HG03342 (cell line): ENCODE results near the gene ACTR2.
A peak's percentile ranks its signal among the peaks of the same experiment; 100 is the strongest.
"Not testable (repeated sequence)": the region's sequence is repeated elsewhere in the genome, so short reads cannot be mapped to it uniquely, and the experiment has no call there.

Source experiments
- ATAC-seq: cut with Tn5 transposase; IDR thresholded peaks from one replicate; pipeline ENCODE4 v1.9.1; 2021; ENCODE audit warnings: mild to moderate bottlenecking, moderate library complexity; ENCODE audit not compliant: unreplicated experiment

ACTR2 gene

GRCh38 chr2:65228263-65228750 lies 676 bp downstream of the ACTR2 start:
- ATAC-seq = peak; percentile 46

GRCh38 chr2:65231121-65231520 lies 3.5 kb downstream of the ACTR2 start:
- ATAC-seq = no peak

DNA sequence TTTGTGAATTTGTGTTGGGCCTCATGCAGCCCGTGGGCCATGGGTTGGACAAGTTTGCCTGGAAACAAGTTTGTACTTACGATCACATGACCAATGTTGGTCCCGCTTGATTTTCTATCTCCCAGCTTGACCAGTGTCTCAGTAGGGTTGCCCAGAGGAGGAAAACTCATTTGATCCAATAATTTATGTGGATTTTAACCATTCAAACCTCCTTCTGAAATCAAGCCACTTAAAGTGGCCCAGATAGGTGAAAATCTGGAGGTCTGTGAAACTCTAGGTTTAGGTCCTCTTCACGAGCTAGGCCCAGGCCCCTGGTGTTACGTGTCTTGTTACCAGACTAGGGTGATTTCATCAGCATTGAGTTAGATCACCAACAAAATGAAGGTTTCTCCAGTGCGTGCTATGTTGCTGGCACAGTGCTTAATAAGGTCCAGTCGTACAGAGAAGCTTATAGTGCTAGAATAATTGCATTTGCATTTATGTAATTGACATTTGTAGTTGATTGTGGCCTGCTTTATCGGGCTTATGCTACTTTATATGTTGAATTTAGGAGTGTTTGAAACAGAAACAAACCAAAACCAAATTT lies 4.4 kb downstream of the ACTR2 start:
- no peak for ATAC-seq

GRCh38 chr2:65232636-65233035 lies 5.0 kb downstream of the ACTR2 start:
- no peak for ATAC-seq

- no peak for ATAC-seq
Observed at GRCh38 chr2:65240657-65241056, 13.0 kb downstream of the ACTR2 start.

DNA sequence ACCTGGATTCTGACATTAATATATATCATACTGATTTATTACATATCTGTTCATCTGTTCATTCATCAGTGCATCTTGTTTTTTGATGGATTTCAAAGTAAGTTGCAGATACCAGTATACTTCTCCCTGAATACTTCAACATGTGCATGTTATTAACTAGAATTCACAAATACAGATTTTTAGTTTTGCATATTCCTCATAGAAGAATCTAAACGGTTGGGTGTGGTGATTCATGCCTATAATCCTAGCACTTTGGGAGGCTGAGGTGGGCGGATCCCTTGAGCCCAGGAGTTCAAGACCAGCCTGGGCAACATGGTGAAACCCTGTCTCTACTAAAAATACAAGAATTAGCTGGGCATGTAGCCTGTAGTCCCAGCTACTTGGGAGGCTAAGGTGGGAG lies 16.8 kb downstream of the ACTR2 start:
- ATAC-seq = not testable (repeated sequence)

DNA sequence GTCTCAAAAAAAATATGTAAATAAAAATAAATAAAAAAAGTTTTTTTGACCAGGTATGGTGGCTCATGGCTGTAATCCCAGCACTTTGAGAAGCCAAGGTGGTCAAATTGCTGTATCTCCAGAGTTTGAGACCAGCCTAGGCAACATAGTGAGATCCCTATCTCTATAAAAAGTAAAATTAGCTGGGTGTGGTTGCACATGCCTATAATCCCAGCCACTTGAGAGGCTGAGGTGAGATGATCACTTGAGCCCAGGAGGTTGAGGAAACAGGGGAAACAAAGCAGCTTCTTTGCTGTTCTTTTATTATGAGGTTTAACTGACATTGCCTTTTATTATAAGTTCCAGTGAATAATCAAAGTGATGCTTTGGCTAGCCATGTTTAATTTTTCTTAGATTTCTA lies 25.0 kb downstream of the ACTR2 start:
- no peak for ATAC-seq

DNA sequence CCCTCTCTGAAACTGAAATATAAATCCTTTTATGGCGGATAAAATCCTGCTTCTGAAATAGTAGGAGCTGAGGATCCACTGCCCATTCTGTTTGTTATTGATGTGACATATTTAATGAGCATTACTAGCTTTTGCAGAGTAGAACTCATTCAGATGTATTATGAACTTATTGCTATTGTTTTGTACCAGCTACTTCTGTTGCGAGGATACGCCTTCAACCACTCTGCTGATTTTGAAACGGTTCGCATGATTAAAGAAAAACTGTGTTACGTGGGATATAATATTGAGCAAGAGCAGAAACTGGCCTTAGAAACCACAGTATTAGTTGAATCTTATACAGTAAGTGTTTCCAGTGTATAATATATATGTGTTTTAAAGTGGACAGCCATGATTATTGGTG lies 27.7 kb downstream of the ACTR2 start:
- no peak for ATAC-seq

- ATAC-seq = no peak
Observed at GRCh38 chr2:65256054-65256453, 28.4 kb downstream of the ACTR2 start.

GRCh38 chr2:65257866-65258265 lies 30.2 kb downstream of the ACTR2 start:
- not testable (repeated sequence) for ATAC-seq

DNA sequence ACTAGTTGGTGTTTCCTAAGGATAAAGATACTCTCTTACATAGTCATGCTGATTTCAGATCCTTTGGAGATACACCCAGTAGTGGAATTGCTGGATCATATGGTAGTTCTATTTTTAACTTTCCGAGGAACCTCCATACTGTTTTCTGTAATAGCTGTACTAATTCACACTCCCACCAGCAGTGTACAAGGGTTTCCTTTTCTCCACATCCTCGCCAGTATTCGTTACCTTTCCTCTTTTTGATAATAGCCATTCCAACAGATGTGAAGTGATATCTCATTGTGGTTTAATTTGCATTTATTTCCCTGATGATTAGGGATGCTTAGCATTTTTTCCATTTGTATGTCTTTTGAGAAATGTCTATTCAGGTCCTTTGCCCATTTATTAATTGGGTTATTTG lies 34.0 kb downstream of the ACTR2 start:
- ATAC-seq = no peak

- no peak for ATAC-seq
Observed at GRCh38 chr2:65263262-65263661, 35.6 kb downstream of the ACTR2 start.

DNA sequence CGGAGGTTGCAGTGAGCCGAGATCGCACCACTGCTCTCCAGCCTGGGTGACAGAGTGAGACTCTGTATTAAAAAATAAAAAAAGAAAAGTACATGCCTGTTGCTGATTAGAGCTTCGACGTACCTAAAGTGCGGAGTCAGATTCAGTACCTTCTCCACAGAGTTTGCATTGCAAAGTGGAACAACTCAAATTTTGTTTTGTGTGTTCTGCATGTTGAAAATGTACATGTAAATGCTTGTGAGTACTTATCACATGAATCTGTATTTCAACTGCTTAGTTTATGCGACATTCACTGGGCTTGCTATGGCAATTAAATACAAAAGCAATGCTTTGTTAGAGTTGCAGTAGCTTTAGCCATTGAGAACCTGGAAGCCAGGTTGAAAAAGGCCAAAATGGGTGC lies 36.4 kb downstream of the ACTR2 start:
- no peak for ATAC-seq

- ATAC-seq = no peak
Observed at GRCh38 chr2:65264821-65265670, 37.4 kb downstream of the ACTR2 start.

DNA sequence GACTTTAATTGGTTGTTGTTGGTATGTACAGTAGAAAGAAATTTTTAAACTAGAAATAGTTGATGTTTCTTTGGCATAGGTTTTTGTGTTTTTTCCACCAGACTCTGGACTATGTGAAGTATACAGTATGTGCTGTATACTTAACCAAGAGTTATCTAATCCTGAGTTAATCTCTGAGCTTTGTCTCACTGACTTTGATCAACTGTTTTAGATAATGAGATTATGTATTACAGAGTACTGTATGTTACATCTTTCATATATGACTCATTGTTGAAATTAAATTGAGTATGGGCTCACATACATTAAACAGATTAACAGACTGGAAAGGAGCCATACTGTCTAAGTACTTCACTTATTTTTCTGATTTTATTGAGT lies 38.0 kb downstream of the ACTR2 start:
- ATAC-seq = no peak

GRCh38 chr2:65267008-65267407 lies 39.4 kb downstream of the ACTR2 start:
- no peak for ATAC-seq

DNA sequence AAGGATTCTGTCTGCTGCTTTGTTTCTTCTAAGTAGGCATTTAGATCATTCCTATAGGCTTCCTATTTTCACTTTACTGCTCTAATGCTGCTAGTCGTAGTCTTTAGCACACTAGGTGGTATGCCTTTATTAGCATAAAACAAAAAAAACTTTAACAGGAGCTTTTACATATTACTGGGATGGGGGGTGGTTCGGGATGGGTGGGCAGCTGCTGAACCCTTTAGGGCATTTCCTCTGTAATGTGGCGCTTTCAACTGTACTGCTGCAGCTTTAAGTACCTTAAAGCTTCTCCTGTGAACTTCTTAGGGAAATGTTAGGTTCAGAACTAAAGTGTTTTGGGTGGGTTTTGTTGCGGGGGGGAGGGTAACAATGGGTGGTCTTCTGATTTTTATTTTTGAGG lies 41.3 kb downstream of the ACTR2 start:
- no peak for ATAC-seq

DNA sequence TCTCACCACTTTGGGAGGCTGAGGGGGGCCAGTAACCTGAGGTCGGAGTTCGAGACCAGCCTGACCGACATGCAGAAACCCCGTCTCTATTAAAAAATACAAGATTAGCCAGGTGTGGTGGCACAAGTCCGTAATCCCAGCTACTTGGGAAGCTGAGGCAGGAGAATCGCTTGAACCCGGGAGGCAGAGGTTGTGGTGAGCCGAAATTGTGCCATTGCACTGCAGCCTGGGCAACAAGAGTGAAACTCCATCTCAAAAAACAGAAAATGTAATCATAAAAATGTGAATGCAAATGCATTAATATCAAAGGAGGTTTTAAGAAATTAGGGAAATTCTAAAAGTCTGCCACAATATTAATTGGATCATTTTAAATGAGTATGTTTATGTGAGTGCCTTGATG lies 45.7 kb downstream of the ACTR2 start:
- no peak for ATAC-seq

DNA sequence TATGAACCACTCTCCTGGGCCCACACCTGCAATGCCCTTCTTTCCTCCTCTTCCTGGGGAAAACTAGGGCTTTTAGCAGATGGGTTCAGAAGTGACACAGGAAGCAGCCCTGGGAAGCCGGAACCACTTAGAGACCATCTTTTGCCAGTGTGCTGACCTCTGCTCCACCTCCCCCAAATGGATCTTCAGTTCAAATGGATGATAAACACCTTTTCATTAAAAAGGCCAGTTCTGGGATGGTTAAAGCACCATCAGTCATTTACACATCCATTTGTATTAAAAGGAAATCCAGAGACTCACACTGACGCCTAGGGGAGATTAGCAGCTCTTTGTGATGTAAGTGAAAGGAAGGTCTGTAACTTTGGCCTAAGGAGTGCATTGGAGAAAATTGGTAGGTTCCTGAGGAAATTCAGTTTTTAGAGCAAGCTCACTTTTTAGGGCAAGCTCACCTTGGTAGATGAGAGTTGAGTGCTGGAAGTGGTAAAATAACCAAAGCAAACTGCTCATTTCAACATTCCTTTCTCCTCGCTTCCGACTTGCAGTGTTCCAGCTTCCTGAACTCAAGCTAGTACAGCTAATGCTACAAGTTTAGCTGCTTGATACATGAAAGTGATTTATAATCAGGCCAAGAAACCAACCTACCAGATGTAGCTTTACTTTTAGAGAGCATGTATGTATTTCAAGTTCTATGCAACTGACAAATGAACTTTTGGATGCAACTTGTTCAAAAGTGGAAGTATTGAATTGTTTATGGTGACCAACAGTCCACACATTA lies 47.7 kb downstream of the ACTR2 start:
- ATAC-seq = no peak

GRCh38 chr2:65276609-65277008 lies 49.0 kb downstream of the ACTR2 start:
- no peak for ATAC-seq

- ATAC-seq = no peak
Observed at GRCh38 chr2:65277118-65277517, 49.5 kb downstream of the ACTR2 start.
